ENCODE data around the gene CCDC158. TPM values are rescaled to one million over a fixed set of nuclear protein-coding genes. Genes with fewer than 3 reads are reported as not detected.

Gene CCDC158
- total and polyA plus RNA-seq, 2 donors (not counting 3 experiments of a cell fraction or from before 2014, with no cell fraction given) = not detected

GRCh38 chr4:76376534-76376933 is 44.4 kb downstream of the CCDC158 start:
- Histone ChIP-seq H3K9me3 (replicated peaks; ENCODE audit: control insufficient read depth, insufficient read depth, low read length) (no peaks in the 10 kb centered on the region), H2AFZ (ENCODE audit: low read depth, low read length) (no peak overlapping the region), H3K4me2 (ENCODE audit: insufficient read depth, low read length) (no peak overlapping the region), H4K20me1 (replicated peaks; ENCODE audit: control insufficient read depth, extremely low read depth, insufficient read depth, low read length) (no peaks in the 10 kb centered on the region), H3K79me2 (ENCODE audit: control insufficient read depth, insufficient read depth, low read length) (no peaks in the 10 kb centered on the region), H3K36me3 (ENCODE audit: control insufficient read depth in 2 of 2, extremely low read depth in 1 of 2, insufficient read depth in 2 of 2, low read length in 2 of 2) (no peaks in the 10 kb centered on the region), H3K4me3 (replicated peaks in 1 of 3; ENCODE audit: insufficient read depth in 1 of 3, low read depth in 1 of 3, low read length in 3 of 3) (no peak overlapping the region), H3K4me1 (ENCODE audit: control insufficient read depth, extremely low read depth, insufficient read depth, low read length) (peaks cover 20% of the 10 kb centered on the region), H3K9me1 (replicated peaks; ENCODE audit: control insufficient read depth, extremely low read depth, insufficient read depth, low read length) (no peaks in the 10 kb centered on the region), H3K27me3 (ENCODE audit: control insufficient read depth in 2 of 2, insufficient read depth in 2 of 2, low read length in 2 of 2) (no peaks in the 10 kb centered on the region), H3K9ac (replicated peaks; ENCODE audit: extremely low read depth, insufficient read depth, low read length) (no peak overlapping the region), H3K27ac (ENCODE audit: insufficient read depth, low read depth, low read length) (no peak overlapping the region)
- POLR2A ChIA-PET = no interaction called here
- intact Hi-C loops (cut with micrococcal nuclease) (no loop called here), dilution Hi-C loops (cut with MboI; ENCODE audit: extremely low pct_ligation_motif_present, low sequenced_read_pairs) (no loop called here)
- FAIRE-seq (no peak), DNase-seq (ENCODE audit: low read depth, low spot score) (no peak)
- BruUV-seq (replicated peaks) = no TSS peak
- CTCF ChIA-PET = interaction anchor here (0.8 to 6.1 kb wide), 15 partner anchors 21 to 669 kb away, joined by 3 to 310 read pairs (median 5); partner anchors contain the start of gene STBD1
- TF ChIP-seq MAX (IDR thresholded peaks at IDR 0.05; ENCODE audit: insufficient read depth, insufficient read length) (no peak), FOS (IDR thresholded peaks at IDR 0.05; ENCODE audit: borderline replicate concordance, insufficient read depth, low read length) (no peak), POLR2A (IDR thresholded peaks at IDR 0.05; ENCODE audit: low read depth, low read length) (no peak), MYC (IDR thresholded peaks at IDR 0.05; ENCODE audit: low read depth, low read length) (no peak), JUN (IDR thresholded peaks at IDR 0.05; ENCODE audit: borderline replicate concordance, insufficient read depth, insufficient read length, low read depth) (no peak), GATA2 (IDR thresholded peaks at IDR 0.05; ENCODE audit: insufficient read depth, insufficient read length, low read depth, low read length) (no peak), POLR2AphosphoS5 (IDR thresholded peaks at IDR 0.05; ENCODE audit: insufficient read depth, low read depth, low read length) (no peak), CTCF (IDR thresholded peaks at IDR 0.05; ENCODE audit: extremely low read depth in 1 of 2, insufficient read depth in 1 of 2, low read depth in 1 of 2, low read length in 2 of 2) (no peak), EZH2 (IDR thresholded peaks at IDR 0.05; ENCODE audit: borderline replicate concordance, low read depth, low read length, severe bottlenecking) (no peak)

Data from endothelial cell of umbilical vein (primary cell).